NCI-H524 (cell line): ENCODE data around the gene STK32B.
"Not testable (repeated sequence)": the region's sequence is repeated elsewhere in the genome, so short reads cannot be mapped to it uniquely, and the experiment has no call there.

Source experiments
- DNase-seq, 2 experiments: peaks; one replicate each; lab custom pipeline; 2025; lab: John Stamatoyannopoulos, UW

Gene STK32B

DNA sequence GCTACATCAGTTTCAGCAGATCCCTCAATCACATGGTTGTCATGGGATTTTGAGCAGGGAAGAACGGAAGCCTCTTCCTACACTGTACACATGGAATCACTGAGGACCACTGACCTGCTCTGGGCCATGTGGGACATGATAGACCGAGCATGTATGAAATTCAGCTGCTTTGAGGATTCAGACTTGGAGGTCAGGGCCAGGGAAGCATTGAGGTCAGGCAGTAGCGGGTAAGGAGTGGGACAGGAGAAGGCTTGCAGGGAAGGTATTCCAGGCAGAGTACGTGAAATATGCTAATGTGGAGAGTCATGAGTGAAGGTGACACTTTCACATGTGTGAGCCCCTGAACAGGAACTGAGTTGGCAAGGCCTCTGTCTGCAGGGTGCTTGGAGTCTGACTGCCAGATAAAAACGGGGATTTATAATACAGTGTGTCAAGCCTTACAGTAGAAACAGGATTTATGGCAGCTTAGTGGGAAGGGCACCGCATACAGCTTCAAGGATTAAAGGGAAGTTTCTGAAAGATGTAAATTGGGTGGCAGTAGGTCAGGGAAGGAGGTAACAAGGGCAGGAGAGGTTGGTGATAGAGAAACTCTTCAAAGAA, 111.7 kb downstream of the STK32B start:
- no peak for DNase-seq

GRCh38 chr4:5164221-5164912, 113.1 kb downstream of the STK32B start:
- no peak for DNase-seq

- DNase-seq = peak in 1 of 2 experiments; percentile 49
These were observed 114.4 kb downstream of the STK32B start for GRCh38 chr4:5165420-5166369.

DNA sequence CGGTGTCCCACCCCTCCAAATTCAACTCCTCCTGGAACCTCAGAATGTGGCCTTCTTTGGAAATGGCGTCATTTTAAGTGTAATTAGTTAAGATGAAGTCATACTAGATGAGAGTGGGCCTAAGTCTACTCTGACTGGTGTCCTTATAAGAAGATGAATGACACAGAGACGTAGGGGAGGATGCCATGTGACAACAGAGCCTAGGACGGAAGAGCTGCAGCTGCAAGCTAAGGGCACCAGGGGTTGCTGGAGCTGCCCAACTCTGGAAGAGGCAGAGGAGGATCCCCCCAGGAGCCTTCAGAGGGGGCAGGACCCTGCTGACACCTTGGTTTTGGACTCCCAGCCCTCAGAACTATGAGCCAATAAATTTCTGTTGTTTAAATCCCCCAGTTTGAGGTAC, 115.1 kb downstream of the STK32B start:
- no peak for DNase-seq

DNA sequence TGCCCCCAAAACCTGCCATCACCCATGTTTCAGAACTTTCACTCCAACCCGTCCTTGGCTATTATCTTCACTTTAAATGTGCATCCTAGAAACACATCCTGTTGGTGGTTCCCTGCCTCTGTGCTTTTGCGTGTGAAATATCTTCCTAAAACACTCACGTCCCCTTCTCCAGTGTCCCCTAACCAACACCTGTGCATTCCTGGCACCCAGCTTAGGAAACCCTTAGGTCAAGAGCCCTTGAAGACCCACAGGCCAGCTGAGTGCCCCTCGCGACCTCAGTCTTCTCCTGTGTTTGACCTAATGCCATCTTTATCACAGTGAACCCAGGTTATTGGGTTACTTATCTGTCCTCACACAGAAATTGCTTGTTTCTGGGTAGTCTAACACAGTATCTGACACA, 117.6 kb downstream of the STK32B start:
- DNase-seq = no peak

GRCh38 chr4:5175836-5176235, 124.6 kb downstream of the STK32B start:
- not testable (repeated sequence) for DNase-seq

DNA sequence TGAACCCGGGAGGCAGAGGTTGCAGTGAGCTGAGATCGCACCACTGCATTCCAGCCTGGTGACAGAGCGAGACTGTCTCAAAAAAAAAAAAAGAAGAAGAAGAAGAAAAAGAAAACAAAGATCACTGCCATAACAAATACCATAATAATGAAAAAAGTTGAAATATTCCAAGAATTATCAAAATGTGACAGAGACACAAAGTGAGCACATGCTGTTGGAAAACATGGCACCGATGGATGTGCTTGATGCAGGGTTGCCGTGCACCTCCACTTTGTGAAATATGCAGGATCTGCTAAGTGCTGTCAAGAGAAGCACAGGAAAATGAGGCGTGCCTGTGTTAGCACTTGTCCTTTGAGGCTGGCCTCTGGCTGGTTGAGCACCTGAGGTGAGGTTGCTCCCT, 133.3 kb downstream of the STK32B start:
- DNase-seq = no peak

DNA sequence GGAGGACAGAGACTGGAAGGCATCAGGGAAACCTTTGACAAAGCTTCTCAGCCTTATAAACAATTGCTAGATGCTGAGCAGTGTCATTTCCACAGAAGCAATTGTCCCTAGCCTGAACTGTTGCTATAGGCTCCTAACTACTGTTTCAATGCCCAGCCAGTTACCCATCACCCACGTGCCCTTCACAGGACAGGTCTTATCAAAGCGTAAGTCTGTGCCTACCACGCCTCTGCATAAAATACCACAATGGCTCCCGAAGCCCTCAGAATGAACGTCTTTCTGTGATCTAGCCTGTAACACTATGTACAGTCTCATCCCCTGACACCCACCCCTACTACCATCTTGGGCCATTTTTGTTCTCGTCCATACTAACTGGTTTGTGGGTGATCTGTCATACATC, 134.3 kb downstream of the STK32B start:
- no peak for DNase-seq

DNA sequence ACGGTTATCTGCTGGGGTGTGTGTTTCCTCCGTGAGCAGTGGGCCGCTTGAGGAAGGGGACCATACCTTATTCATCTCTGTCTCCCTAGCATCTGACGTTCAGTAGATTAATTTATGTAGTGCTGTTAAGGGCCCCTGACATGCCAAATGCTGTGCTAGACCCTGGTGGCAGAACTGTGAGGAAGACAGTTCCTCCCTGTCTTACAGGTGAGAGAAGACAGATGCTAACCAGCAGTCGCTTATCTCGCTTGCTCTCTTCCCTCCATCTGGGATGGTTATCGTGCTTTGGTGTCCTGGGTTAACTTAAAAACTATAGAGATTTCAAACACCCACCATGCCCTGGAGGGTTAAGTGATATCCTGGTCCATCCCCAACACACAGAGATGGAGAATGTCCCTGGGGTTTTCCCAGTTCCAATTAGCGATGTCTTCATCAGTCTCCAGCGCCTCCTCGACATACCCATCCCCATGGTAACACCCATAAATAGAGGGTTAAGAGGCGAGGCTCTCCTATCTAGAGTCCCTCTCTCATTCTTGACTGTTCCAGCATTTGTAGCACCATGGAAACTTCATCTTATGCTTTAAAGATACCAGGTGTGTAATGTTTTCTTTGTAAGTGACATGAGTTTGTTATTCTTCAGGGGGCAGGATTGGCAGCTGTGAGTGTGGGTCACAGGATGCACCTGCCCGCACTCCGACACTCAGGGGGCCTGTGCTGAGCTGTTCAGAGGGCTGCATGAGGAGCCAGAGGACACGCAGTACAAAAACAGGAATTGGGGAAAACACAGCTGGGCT, 135.2 kb downstream of the STK32B start:
- no peak for DNase-seq

- no peak for DNase-seq
These were observed 136.8 kb downstream of the STK32B start for GRCh38 chr4:5188130-5188529.

- no peak for DNase-seq
These were observed 140.6 kb downstream of the STK32B start for GRCh38 chr4:5191831-5192230.

DNA sequence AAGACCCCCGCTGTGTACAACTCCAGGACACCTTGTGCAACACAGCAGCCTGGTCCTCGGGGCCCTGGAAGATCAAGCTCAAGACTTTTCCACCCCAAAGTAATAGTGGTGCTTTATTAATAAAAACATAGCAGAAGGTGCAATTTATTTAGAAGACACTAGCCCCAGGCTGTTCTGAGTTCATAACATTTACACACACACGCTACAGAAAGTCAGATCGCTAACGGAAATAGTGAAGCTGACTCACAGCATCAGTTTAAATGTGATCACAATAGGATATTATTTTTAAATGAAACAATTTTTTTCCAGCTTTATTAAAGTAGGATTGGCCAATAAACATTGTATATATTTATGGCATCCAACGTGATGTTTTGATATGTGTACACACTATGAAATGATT, 141.0 kb downstream of the STK32B start:
- DNase-seq = no peak

GRCh38 chr4:5192678-5193077, 141.4 kb downstream of the STK32B start:
- DNase-seq = no peak

DNA sequence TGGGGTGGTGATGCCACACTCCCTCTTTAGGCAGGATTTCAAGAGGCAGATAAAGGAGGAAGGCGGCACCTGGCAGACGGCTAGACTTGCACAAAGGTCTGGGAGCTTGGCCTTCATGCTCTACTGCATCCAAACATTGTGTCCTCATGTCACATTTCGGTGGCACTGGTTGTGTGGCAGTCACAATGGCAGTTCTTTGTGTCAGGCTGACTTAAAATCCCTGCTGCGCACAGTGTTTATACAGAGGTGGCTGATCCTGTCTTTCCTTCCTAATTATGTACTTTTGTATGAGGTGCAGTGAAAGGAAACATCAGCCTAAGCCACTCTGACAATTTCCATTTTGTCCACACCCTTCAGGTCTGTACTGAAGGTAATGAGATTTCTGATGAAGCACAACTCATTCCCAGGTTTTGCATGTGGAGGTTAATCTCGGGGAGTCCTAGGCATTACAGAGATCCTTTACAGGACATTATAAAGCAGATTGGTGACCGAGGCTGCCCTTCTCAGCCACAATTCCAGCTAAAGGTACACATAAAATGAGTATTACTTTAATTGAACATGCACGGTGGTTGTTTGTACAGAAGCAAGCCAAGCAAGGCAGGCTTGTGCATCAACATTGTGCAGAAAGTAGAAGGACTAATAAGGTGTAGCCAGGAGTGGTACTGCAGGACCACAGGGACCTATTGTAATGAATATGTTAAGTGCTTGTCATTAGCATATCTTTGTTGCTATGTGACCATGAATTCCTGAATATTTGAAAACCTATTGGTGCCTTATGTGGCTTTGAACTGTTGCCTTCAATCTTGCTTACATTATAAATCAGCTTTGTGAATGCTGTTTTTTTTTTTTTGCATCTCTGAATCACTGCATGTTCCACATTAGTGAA, 147.6 kb downstream of the STK32B start:
- DNase-seq = no peak

DNA sequence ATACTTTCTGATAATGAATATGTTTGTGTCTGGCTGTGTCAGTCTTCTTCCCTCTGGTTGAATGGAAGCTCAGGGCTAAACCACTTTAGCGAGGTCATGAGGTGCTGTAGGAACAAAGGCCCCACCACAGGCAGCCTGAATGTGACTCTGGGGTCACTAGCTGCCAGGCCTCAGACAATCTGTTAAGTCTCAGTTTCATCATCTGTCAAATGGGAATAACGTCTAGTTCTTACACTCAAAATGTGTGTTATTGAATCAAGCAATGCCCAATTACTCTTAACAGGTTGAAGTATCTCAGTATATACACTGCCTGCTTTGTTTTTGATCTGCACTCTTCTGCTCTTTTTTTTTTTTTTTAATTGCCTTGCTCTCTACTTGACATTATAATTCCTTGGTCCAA, 148.6 kb downstream of the STK32B start:
- no peak for DNase-seq

- DNase-seq = no peak
These were observed 149.2 kb downstream of the STK32B start for GRCh38 chr4:5200513-5200912.

DNA sequence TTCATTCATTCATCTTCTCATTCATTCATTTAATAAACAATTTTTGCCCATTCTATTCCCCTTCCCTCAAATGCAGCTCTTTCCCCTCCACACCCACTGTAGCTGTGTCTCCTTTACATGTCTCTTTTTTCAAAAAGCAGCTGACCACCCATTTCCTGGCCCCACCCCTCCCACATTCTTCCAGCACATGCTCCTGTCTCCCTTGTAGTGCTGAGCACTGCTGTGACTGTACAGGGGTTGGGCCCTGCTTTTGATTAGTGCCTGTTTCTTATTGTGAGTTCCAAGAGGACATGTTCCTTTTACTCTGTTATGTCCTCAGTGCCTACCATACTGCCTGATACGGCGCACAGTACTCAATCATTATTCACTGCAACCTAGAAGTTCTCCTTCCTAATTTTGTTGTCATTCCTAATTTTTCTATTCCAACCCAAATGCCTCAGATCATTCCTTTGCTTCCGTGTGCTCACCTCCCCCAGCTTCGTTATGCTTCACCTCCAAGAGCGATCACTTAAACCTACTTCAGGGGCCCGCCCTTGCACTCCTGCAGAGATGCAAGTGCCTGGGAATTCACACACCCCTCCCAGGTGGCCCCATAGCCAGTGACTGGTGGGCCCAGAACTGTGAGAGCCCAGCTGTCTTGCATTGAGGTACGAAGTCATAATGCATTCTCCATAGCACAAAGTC, 152.2 kb downstream of the STK32B start:
- no peak for DNase-seq

DNA sequence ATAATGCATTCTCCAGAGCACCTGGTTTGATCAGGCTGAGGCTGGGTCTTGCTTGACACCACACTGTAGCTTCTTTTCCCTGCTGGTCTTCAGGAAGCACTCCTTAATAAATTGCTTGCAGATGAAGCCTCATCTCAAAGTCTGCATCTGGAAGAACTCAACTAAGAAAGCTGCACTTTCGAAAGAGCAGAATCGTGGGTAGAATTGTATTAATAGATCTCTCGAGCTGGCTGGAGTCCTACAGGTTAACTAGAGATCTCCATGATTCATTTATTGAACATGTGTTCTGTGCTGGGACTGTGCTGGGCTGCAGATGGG, 152.7 kb downstream of the STK32B start:
- no peak for DNase-seq

- peak in 1 of 2 experiments; percentile 52 for DNase-seq
These were observed 153.5 kb downstream of the STK32B start for GRCh38 chr4:5204781-5205180.

DNA sequence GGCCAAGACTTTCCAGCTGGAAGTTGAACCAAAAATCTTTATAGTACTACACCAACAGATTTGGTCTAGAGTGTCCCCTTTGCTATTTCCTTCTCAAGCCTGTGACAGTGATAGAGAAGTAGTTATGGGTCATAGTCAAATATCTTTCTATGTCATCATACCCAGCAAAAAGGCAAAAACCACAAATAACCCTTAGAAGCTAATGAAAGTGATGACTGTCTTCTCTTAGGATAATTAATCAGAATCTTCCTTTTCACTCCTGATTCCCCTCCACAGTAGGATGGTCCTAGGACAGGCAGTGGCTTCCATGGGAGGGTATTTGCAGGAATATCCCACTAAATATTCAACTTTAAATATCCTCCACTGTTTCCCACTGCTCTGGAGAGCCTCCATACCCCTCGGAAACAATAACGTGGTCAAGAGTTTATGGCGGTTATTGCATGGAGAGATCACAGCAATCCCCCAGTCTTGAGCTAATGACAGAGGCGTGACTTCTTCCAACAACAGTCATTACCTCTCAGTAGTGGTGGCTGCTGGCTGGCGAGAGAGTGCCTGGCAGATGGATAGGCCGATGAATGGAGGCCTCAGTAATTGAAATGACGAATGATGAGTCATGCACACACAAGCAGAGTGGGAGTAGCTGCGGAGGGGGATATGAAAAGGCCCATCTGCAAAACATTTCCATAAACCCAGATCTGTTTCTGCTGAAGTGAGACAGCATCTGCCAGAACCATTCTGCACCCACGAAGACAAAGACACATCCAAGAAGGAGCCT, 154.9 kb downstream of the STK32B start:
- peak; percentile 64 to 85 for DNase-seq
